ENCODE results near the gene IL3RA.
"Not testable (repeated sequence)": the region's sequence is repeated elsewhere in the genome, so short reads cannot be mapped to it uniquely, and the experiment has no call there.

IL3RA gene

DNA sequence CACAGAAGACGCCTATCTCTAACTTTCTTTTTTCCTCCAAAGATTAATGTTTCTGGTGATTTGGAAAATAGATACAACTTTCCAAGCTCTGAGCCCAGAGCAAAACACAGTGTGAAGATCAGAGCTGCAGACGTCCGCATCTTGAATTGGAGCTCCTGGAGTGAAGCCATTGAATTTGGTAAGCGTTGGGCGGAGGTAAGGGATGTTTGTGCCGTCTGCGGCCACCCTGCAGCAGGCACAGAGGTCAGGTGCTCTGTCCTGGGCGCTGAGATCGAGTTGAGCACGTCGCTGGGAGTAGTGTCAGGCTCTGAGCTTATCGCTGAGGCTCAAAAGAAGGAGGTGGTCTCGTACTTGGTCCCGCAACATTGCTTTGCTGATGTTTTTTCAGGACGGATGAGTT lies 36.1 kb upstream of the IL3RA start:
- no peak overlapping the region for H3K4me3 ChIP-seq (ENCODE audit: low read depth, low read length)
- TF ChIP-seq, protein P1, sequence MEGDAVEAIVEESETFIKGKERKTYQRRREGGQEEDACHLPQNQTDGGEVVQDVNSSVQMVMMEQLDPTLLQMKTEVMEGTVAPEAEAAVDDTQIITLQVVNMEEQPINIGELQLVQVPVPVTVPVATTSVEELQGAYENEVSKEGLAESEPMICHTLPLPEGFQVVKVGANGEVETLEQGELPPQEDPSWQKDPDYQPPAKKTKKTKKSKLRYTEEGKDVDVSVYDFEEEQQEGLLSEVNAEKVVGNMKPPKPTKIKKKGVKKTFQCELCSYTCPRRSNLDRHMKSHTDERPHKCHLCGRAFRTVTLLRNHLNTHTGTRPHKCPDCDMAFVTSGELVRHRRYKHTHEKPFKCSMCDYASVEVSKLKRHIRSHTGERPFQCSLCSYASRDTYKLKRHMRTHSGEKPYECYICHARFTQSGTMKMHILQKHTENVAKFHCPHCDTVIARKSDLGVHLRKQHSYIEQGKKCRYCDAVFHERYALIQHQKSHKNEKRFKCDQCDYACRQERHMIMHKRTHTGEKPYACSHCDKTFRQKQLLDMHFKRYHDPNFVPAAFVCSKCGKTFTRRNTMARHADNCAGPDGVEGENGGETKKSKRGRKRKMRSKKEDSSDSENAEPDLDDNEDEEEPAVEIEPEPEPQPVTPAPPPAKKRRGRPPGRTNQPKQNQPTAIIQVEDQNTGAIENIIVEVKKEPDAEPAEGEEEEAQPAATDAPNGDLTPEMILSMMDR (conservative IDR thresholded peaks at IDR 0.05; ENCODE audit: low read depth, low read length): no peak
- no peak for DNase-seq (ENCODE audit: low read depth)

DNA sequence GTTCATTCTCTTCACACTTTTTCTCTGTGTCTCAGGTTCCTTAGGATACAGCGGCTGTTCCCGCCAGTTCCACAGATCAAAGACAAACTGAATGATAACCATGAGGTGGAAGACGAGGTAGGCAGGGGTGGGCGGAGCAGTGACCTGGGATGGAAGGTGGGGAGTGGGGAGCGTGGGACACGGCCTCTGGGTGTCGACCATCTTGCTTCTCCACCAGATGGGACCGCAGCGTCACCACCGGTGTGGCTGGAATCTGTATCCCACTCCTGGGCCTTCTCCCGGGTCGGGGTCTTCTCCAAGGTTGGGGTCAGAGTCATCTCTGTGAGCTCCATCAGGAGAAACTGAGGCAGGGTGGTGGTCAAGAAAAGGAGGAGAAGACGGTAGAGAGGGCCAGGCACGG lies 31.2 kb upstream of the IL3RA start:
- no peak for DNase-seq (ENCODE audit: low read depth)
- no peak overlapping the region for H3K4me3 ChIP-seq (ENCODE audit: low read depth, low read length)
- TF ChIP-seq, protein P1 (conservative IDR thresholded peaks at IDR 0.05; ENCODE audit: low read depth, low read length): no peak

DNA sequence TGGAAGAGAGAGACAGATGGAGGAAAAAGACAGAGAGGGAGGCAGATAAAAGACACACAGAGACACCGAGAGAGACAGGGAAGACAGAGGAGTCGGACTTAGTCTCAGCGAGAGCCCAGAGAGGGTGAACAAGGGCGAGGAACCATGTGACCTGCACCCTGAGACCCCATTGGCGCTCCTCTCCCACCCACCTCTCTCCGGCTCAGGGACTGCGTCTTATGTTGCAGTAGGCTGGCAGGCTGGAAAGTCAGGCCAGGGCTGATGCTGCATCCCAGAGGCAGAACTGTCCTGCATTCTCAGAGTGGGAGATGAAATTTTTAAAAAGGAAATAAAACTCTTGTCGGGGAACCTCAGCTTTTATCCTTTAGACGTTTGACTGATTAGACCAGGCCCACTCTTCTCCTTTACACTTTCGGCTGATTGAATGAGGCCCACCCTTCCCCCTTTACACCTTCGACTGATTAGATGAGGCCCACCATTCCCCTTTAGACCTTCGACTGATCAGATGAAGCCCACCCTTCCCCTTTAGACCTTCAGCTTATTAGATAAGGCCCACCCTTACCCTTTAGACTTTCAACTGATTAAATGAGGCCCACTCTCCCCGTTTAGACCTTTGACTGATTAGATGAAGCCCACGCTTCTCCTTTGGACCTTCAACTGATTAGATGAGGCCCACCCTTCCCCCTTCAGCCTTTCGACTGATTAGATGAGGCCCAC lies 29.5 kb upstream of the IL3RA start:
- no peak overlapping the region for H3K4me3 ChIP-seq (ENCODE audit: low read depth, low read length)
- no peak for DNase-seq (ENCODE audit: low read depth)
- TF ChIP-seq, protein P1 (conservative IDR thresholded peaks at IDR 0.05; ENCODE audit: low read depth, low read length): no peak

DNA sequence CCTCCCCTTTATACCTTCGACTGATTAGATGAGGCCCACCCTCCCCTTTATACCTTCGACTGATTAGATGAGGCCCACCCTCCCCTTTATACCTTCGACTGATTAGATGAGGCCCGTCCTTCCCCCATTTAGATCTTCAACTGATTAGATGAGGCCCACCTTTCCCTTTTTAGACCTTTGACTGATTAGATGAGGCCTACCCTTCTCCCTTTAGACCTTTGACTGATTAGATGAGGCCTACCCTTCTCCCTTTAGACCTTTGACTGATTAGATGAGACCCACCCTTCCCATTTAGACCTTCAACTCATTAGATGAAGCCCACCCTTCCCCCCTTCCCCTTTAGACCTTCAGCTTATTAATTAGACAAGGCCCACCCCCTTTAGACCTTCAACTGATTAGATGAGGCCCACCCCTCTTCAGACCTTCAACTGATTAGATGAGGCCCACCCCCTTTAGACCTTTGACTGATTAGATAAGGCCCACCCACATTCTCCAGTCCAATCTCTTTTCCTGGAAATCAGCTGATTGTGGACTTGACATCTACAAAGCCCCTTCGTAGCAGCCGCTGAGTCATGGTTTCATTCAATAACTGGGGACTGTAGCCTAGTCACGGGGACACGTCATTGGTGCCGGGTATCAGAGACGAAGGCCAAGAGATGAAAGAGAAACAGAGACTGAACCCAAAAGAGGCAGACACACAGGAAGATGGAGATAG lies 28.8 kb upstream of the IL3RA start:
- TF ChIP-seq, protein P1 (conservative IDR thresholded peaks at IDR 0.05; ENCODE audit: low read depth, low read length): no peak
- DNase-seq (ENCODE audit: low read depth): no peak
- no peak overlapping the region for H3K4me3 ChIP-seq (ENCODE audit: low read depth, low read length)

DNA sequence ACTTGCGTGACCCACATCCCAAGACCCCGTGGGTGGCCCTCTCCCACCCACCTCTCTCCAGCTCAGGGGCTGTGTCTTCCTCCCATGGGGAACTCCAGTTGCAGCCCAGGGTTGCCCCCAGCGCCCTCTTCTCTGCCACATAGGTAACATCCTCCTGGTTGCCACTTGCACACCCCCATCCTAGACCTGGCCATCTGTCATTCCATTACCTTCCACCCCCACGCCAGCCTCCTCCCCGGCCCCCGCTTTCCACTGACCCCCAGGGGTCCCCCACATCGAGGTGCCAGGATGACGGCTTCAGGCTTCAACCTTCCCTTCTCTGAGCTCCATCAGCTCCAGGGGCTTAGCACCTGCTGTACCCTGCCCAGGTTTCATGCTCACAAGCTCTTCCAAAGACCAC lies 28.1 kb upstream of the IL3RA start:
- TF ChIP-seq, protein P1 (conservative IDR thresholded peaks at IDR 0.05; ENCODE audit: low read depth, low read length): no peak

DNA sequence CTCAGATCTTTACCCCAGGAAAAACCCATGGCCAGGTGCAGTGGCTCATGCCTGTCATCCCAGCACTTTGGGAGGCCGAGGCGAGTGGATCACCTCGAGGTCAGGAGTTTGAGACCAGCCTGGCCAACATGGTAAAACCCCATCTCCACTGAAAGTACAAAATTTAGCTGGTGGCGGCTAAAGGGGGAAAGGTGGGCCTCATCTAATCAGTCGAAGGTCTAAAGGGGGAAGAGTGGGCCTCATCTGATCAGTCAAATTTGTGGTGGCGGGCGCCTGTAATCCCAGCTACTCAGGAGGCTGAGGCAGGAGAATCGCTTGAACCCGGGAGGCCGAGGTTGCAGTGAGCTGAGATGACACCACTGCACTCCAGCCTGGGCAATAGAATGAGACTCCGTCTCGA lies 27.7 kb upstream of the IL3RA start:
- not testable (repeated sequence) for DNase-seq (ENCODE audit: low read depth)

More for the DNA sequence above, 28.1 kb upstream of the IL3RA start:
- no peak overlapping the region for H3K4me3 ChIP-seq (ENCODE audit: low read depth, low read length)
- no peak for DNase-seq (ENCODE audit: low read depth)

DNA sequence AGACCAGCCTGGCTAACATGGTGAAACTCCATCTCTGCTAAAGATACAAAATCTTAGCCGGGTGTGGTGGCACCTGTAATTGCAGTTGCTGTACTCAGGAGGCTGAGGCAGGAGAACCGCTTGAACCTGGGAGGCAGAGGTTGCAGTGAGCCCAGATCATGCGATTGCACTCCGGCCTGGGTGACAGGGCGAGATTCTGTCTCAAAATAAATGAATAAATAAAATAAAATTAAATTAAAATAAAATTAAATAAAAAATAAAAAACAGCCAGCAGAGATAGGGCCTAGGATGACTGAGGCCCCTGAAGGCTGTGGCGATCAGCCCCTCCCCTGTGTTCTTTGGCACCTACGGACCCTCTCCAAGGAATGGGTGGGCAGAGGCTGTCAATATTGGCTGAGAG lies 22.8 kb upstream of the IL3RA start:
- TF ChIP-seq, protein P1 (conservative IDR thresholded peaks at IDR 0.05; ENCODE audit: low read depth, low read length): no peak

More for the DNA sequence above, 27.7 kb upstream of the IL3RA start:
- H3K4me3 ChIP-seq (ENCODE audit: low read depth, low read length): not testable (repeated sequence)

More for the DNA sequence above, 22.8 kb upstream of the IL3RA start:
- no peak overlapping the region for H3K4me3 ChIP-seq (ENCODE audit: low read depth, low read length)
- no peak for DNase-seq (ENCODE audit: low read depth)
